Measurements from ENCODE around the gene KDM6B.
"Not testable (repeated sequence)": the region's sequence is repeated elsewhere in the genome, so short reads cannot be mapped to it uniquely, and the experiment has no call there.

The KDM6B gene

GRCh38 chr17:7809791-7810343, 24.1 kb upstream of the KDM6B start:
- not testable (repeated sequence) for H3K4me1 ChIP-seq (ENCODE audit: insufficient read depth, low read length); H3K27me3 ChIP-seq (ENCODE audit: insufficient read depth, low read length); H3K9ac ChIP-seq (ENCODE audit: low read depth, low read length); H3K36me3 ChIP-seq (ENCODE audit: insufficient read depth, low read depth, low read length); H3K27ac ChIP-seq (ENCODE audit: low read length); H3K4me3 ChIP-seq (ENCODE audit: low read length); H3K9me3 ChIP-seq (ENCODE audit: insufficient read depth, low read depth, low read length)

- no peak overlapping the region for H3K4me3 ChIP-seq (ENCODE audit: low read length)
- H3K27me3 ChIP-seq (ENCODE audit: insufficient read depth, low read length): no peaks in the 10 kb centered on the region
- no peaks in the 10 kb centered on the region for H3K9me3 ChIP-seq (ENCODE audit: insufficient read depth, low read depth, low read length)
- H3K4me1 ChIP-seq (ENCODE audit: insufficient read depth, low read length): no peaks in the 10 kb centered on the region
- H3K9ac ChIP-seq (ENCODE audit: low read depth, low read length): no peak overlapping the region
- no peaks in the 10 kb centered on the region for H3K36me3 ChIP-seq (ENCODE audit: insufficient read depth, low read depth, low read length)
- no peak overlapping the region for H3K27ac ChIP-seq (ENCODE audit: low read length)
Observed at GRCh38 chr17:7811251-7811650, 22.8 kb upstream of the KDM6B start.

- Histone ChIP-seq H3K27me3 (ENCODE audit: insufficient read depth, low read length) (no peaks in the 10 kb centered on the region), H3K4me1 (ENCODE audit: insufficient read depth, low read length) (no peaks in the 10 kb centered on the region), H3K9me3 (ENCODE audit: insufficient read depth, low read depth, low read length) (no peaks in the 10 kb centered on the region), H3K36me3 (ENCODE audit: insufficient read depth, low read depth, low read length) (no peaks in the 10 kb centered on the region), H3K9ac (ENCODE audit: low read depth, low read length) (no peak overlapping the region), H3K27ac (ENCODE audit: low read length) (no peak overlapping the region), H3K4me3 (ENCODE audit: low read length) (no peak overlapping the region)
Observed at GRCh38 chr17:7814969-7815368, 19.0 kb upstream of the KDM6B start.

GRCh38 chr17:7816926-7817642, 16.9 kb upstream of the KDM6B start:
- peaks cover 5% of the 10 kb centered on the region; the same call in 1 of the 2 replicates for H3K27me3 ChIP-seq (ENCODE audit: insufficient read depth, low read length)
- H3K9me3 ChIP-seq (ENCODE audit: insufficient read depth, low read depth, low read length): no peaks in the 10 kb centered on the region
- H3K9ac ChIP-seq (ENCODE audit: low read depth, low read length): no peak overlapping the region

GRCh38 chr17:7817643-7817964, 16.4 kb upstream of the KDM6B start:
- no peaks in the 10 kb centered on the region for H3K4me1 ChIP-seq (ENCODE audit: insufficient read depth, low read length)
- no peaks in the 10 kb centered on the region for H3K9me3 ChIP-seq (ENCODE audit: insufficient read depth, low read depth, low read length)
- H3K27me3 ChIP-seq (ENCODE audit: insufficient read depth, low read length): peaks cover 5% of the 10 kb centered on the region; the same call in 1 of the 2 replicates
- no peaks in the 10 kb centered on the region for H3K36me3 ChIP-seq (ENCODE audit: insufficient read depth, low read depth, low read length)
- H3K4me3 ChIP-seq (ENCODE audit: low read length): no peak overlapping the region
- H3K9ac ChIP-seq (ENCODE audit: low read depth, low read length): no peak overlapping the region
- no peak overlapping the region for H3K27ac ChIP-seq (ENCODE audit: low read length)

More at GRCh38 chr17:7816926-7817642, 16.9 kb upstream of the KDM6B start:
- H3K4me3 ChIP-seq (ENCODE audit: low read length): no peak overlapping the region
- no peaks in the 10 kb centered on the region for H3K36me3 ChIP-seq (ENCODE audit: insufficient read depth, low read depth, low read length)
- H3K27ac ChIP-seq (ENCODE audit: low read length): no peak overlapping the region
- H3K4me1 ChIP-seq (ENCODE audit: insufficient read depth, low read length): no peaks in the 10 kb centered on the region

GRCh38 chr17:7818026-7818425, 16.0 kb upstream of the KDM6B start:
- Histone ChIP-seq H3K4me3 (ENCODE audit: low read length) (no peak overlapping the region), H3K27me3 (ENCODE audit: insufficient read depth, low read length) (peaks cover 8% of the 10 kb centered on the region; the same call in 1 of the 2 replicates)

GRCh38 chr17:7818746-7819645, 15.0 kb upstream of the KDM6B start:
- no peaks in the 10 kb centered on the region for H3K36me3 ChIP-seq (ENCODE audit: insufficient read depth, low read depth, low read length)
- no peak overlapping the region for H3K27ac ChIP-seq (ENCODE audit: low read length)
- H3K27me3 ChIP-seq (ENCODE audit: insufficient read depth, low read length): peaks cover 17% of the 10 kb centered on the region

More at GRCh38 chr17:7818026-7818425, 16.0 kb upstream of the KDM6B start:
- no peaks in the 10 kb centered on the region for H3K36me3 ChIP-seq (ENCODE audit: insufficient read depth, low read depth, low read length)
- H3K9ac ChIP-seq (ENCODE audit: low read depth, low read length): no peak overlapping the region
- no peaks in the 10 kb centered on the region for H3K4me1 ChIP-seq (ENCODE audit: insufficient read depth, low read length)
- no peak overlapping the region for H3K27ac ChIP-seq (ENCODE audit: low read length)
- no peaks in the 10 kb centered on the region for H3K9me3 ChIP-seq (ENCODE audit: insufficient read depth, low read depth, low read length)

GRCh38 chr17:7820231-7820630, 13.8 kb upstream of the KDM6B start:
- Histone ChIP-seq H3K9me3 (ENCODE audit: insufficient read depth, low read depth, low read length) (no peaks in the 10 kb centered on the region), H3K4me3 (ENCODE audit: low read length) (no peak overlapping the region), H3K27me3 (ENCODE audit: insufficient read depth, low read length) (peaks cover 27% of the 10 kb centered on the region), H3K36me3 (ENCODE audit: insufficient read depth, low read depth, low read length) (no peaks in the 10 kb centered on the region), H3K9ac (ENCODE audit: low read depth, low read length) (no peak overlapping the region), H3K4me1 (ENCODE audit: insufficient read depth, low read length) (no peaks in the 10 kb centered on the region), H3K27ac (ENCODE audit: low read length) (no peak overlapping the region)

More at GRCh38 chr17:7818746-7819645, 15.0 kb upstream of the KDM6B start:
- H3K4me1 ChIP-seq (ENCODE audit: insufficient read depth, low read length): no peaks in the 10 kb centered on the region
- H3K4me3 ChIP-seq (ENCODE audit: low read length): no peak overlapping the region
- no peaks in the 10 kb centered on the region for H3K9me3 ChIP-seq (ENCODE audit: insufficient read depth, low read depth, low read length)
- H3K9ac ChIP-seq (ENCODE audit: low read depth, low read length): no peak overlapping the region

GRCh38 chr17:7822126-7822525, 11.9 kb upstream of the KDM6B start:
- no peak overlapping the region for H3K4me3 ChIP-seq (ENCODE audit: low read length)
- H3K27me3 ChIP-seq (ENCODE audit: insufficient read depth, low read length): peaks cover 40% of the 10 kb centered on the region
- no peaks in the 10 kb centered on the region for H3K9me3 ChIP-seq (ENCODE audit: insufficient read depth, low read depth, low read length)
- H3K4me1 ChIP-seq (ENCODE audit: insufficient read depth, low read length): no peaks in the 10 kb centered on the region
- no peak overlapping the region for H3K9ac ChIP-seq (ENCODE audit: low read depth, low read length)
- no peak overlapping the region for H3K27ac ChIP-seq (ENCODE audit: low read length)
- no peaks in the 10 kb centered on the region for H3K36me3 ChIP-seq (ENCODE audit: insufficient read depth, low read depth, low read length)

- H3K27ac ChIP-seq (ENCODE audit: low read length): no peak overlapping the region
- no peak overlapping the region for H3K9ac ChIP-seq (ENCODE audit: low read depth, low read length)
- H3K27me3 ChIP-seq (ENCODE audit: insufficient read depth, low read length): peaks cover 47% of the 10 kb centered on the region
- no peaks in the 10 kb centered on the region for H3K9me3 ChIP-seq (ENCODE audit: insufficient read depth, low read depth, low read length)
- H3K4me3 ChIP-seq (ENCODE audit: low read length): no peak overlapping the region
- H3K4me1 ChIP-seq (ENCODE audit: insufficient read depth, low read length): no peaks in the 10 kb centered on the region
- no peaks in the 10 kb centered on the region for H3K36me3 ChIP-seq (ENCODE audit: insufficient read depth, low read depth, low read length)
Observed at GRCh38 chr17:7823581-7824001, 10.4 kb upstream of the KDM6B start.

GRCh38 chr17:7824021-7824924, 9.7 kb upstream of the KDM6B start:
- H3K4me3 ChIP-seq (ENCODE audit: low read length): no peak overlapping the region
- H3K36me3 ChIP-seq (ENCODE audit: insufficient read depth, low read depth, low read length): no peaks in the 10 kb centered on the region
- no peak overlapping the region for H3K27ac ChIP-seq (ENCODE audit: low read length)
- peaks cover 48% of the 10 kb centered on the region for H3K27me3 ChIP-seq (ENCODE audit: insufficient read depth, low read length)
- H3K9ac ChIP-seq (ENCODE audit: low read depth, low read length): no peak overlapping the region
- H3K9me3 ChIP-seq (ENCODE audit: insufficient read depth, low read depth, low read length): no peaks in the 10 kb centered on the region
- no peaks in the 10 kb centered on the region for H3K4me1 ChIP-seq (ENCODE audit: insufficient read depth, low read length)

Data from iPS-20b (cell line).